Measurements from ENCODE around the gene NDUFV2.

The NDUFV2 gene

DNA sequence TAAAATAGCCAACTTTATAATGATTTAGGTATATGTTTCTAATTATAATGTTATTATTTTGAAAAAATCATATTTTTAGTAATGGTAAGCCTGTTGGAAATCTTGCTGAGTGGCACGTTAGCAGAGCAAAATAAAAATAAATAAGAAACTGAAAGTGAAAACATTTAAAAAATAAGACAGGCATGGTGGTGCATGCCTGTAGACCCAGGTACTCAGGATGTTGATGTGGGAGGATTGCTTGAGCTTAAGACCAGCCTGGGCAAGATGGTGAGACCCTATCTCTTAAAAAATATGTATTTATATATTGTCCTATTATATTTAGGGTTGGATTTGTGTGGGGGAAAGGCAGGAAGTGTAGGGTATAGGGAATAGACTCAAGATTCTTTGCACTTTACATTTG, 18.3 kb downstream of the NDUFV2 start:
- DNase-seq, result no peak

DNA sequence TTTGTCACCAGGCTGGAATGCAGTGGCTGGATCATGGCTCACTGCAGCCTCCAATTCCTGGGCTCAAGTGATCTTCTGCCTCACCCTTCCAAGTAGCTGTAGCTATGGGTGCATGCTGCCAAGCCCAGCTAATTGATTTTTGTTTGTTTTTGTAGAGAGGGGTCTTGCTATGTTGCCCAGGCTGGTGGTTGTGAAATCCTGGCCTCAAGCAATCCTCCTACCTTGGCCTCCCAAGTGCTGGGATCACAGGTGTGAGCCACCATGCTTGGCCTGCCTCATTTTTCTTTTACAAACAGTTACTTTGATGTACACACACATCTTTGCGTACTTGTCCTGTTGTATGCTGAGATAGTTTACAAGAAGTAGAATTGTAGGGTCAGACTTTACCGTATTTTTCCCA, 21.0 kb downstream of the NDUFV2 start:
- DNase-seq, result no peak

DNA sequence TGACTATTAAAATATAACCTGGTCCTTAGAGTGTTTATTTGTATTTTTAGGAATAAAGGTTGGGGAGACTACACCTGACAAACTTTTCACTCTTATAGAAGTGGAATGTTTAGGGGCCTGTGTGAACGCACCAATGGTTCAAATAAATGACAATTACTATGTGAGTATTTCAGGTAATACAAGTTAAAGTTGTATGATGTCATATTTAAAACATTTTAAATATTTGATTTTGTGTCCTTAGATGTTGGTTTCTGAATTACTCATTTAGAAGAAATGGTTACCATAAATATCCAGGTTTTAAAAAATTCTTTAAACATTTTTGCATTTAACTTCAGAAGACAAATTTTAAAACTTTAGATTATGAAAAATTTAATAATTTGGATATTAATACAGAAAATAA, 22.3 kb downstream of the NDUFV2 start:
- no peak for DNase-seq

DNA sequence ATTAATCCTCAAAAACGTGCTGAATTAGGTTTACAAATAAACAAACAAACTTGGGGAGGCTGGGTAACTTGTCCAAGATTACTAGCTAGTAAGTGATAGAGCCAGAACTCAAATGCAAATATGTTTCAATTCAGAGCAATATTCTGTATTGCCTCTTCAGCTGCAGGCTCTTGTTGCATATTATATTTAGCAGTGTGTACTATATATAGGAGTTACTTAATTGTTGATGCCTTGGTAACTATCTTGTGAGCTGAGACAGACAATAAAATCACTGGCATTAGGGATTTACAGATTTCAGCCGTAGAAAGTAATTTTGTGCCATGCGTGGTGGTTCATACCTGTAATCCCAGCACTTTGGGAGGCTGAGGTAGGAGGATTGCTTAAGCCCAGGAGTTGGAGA, 23.8 kb downstream of the NDUFV2 start:
- no peak for DNase-seq

DNA sequence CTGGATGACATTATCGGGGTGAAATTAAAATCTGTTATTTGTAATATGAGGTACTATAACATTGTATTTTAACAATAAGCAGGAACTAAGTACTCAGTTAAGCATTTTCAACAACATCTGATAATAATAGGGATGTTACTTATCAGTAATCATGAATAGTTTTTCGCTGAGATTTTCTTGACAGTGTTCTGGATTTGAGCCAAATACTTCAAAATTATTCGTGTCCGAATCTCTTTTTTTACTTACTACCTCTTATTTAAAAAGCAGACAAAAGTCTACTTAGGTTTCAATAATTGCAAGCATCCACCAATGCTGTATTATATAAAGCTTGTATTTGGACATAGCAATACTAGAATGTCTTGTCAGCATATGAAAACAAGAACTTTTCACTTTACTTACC, 27.7 kb downstream of the NDUFV2 start:
- DNase-seq, result no peak

DNA sequence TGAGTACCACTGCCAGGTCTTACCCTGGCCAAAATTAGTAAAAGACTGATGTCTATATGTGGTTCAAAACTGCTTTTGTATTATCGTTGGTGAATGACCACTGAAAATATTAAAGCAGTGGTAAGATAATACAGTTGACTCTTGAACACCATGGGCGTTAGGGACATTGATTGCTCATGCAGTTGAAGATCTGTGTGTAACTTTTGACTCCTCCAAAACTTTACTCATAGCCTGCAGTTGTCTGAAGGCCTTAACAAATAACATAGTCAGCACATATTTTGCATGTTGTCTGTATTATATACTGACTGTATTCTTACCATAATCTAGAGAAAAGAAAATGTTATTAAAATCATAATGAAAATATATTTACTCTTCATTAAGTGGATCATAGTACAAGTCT, 28.3 kb downstream of the NDUFV2 start:
- no peak for DNase-seq

DNA sequence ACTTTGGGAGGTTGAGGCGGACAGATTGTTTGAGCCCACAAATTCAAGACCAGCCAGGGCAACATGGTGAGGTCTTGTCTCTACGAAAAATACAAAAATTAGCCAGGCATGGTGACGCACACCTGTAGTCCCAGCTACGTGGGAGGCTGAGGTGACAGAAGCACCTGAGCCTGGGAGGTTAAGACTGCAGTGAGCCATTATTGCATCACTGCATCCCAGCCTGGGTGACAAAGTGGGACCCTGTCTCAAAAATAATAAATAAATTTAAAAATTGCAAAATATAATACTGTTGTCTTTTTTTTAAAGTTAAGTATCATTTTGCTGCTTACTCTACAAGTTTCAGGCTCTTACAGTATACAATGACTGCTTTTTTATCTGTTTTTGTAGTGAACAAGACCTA, 30.1 kb downstream of the NDUFV2 start:
- DNase-seq, result no peak

DNA sequence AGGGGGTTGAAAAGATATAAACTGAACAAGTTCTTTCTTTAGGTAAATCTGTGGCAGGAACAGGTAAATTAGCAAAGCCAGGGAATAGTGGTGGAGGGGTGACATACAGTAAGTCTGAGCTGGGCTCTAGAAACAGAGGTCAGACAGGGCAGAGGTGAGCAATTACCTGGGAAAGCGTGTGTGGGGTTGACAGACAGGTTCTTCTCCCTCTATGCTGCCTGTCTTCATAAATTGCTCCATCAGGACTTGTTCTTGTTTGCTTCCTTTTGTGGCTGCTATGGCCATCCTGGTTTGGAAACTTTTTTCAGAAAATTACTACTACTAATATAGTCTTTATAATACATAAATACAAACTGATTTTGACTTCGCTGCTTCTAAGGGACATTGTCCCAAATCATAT, 30.7 kb downstream of the NDUFV2 start:
- DNase-seq, result no peak

DNA sequence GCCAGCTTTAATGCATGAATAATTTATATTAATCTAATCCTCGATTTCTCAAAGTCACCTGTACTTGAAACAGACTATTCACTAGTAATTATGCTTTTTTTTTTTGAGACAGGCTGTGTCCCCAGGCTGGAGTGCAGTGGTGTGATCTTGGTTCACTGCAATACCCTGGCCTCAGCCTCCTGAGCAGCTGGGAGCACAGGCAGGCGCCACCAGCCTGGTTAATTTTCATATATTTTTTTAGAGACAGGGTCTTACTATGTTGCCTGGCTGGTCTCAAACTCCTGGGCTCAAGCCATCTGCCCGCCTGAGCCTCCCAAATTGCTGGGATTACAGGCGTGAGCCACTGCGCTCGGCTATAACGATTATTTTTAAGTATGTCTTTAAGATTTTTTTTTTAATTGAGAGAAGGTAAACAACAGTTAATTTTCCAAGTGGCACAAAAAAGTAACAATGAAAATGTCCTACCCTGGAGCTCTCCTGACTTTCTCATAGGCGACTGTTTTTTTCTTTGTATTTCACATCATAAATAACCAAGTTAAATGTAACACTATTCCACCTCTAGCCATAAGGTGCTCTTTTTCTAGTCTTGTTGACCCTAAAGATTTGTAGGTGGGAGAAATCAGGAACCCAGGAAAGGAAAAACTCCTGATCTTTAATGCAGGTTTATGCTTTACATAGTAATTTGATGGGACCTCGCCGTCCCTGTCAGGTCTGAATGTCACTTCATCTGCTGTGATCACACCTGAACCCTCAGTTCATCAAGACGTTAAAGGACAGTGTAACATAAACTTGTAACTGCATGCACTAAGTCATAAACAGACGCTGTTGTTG, 32.8 kb downstream of the NDUFV2 start:
- no peak for DNase-seq

DNA sequence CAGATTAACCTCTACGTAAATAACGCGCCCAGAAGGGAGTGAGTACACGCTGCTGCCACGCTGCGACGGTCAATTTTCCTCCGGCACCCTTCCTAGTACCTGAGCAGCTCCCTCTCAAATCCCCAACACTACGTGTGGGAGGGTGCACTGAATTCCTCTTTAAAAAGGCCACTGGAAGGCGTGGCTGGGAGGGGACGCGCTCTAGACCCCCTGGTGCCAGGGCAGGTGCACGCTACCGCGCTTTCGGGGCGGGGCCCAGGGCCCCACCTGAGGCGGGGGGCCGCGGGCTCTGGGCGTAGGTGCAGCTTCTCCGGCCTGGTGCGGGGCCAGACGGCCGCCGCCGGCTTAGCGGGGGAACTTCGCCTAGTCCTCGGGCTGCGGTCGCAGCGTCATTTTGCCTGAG, 33.4 kb downstream of the NDUFV2 start:
- DNase-seq, result no peak

DNA sequence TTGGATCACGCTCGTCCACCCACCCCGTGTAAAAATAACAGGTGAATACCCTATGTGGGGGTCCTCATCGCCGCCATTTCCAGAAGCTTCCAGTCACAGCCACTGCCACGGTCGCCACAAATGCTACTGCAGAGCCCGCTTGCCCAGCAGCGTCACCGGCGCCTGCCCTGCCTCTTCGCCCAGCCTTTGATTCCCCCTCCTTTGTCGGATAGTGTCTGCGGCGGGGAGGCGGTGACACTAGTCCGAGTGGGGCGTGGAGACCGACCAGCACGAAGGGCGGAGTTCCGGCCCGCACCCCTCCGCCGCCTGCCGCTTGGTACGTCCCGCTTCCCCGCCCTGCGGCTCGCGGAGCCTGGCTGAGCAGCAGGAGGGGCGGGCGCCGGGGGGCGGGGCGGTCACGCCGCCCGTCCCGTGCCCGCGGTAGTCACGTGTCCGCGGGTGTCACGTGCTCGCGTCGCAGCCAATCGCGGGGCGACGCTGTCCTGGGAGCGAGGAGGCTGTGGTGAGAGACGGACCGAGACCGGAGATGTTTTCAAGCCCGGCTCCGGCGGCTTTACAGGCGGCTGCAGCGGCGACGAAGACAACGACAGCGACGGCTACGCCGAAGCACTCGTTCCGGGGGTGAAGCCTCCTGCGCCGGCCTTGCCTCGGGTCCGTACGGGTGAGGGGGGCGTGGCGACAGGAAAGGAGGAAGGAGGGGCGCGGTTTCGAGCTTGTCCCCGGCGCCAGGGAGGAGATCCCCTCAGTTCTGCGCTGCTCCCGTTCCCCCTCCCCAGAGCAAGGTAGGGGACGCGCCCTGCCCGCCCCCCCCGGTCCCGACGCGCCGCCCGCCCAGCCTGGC, 34.0 kb downstream of the NDUFV2 start, which contains the start of gene ANKRD12:
Gene ANKRD12 (plus strand): TSS at position 467 of the 841 bp plus-strand sequence. CDS start 45,652 bp downstream, outside the sequence.
- peak; percentile 92 for DNase-seq

DNA sequence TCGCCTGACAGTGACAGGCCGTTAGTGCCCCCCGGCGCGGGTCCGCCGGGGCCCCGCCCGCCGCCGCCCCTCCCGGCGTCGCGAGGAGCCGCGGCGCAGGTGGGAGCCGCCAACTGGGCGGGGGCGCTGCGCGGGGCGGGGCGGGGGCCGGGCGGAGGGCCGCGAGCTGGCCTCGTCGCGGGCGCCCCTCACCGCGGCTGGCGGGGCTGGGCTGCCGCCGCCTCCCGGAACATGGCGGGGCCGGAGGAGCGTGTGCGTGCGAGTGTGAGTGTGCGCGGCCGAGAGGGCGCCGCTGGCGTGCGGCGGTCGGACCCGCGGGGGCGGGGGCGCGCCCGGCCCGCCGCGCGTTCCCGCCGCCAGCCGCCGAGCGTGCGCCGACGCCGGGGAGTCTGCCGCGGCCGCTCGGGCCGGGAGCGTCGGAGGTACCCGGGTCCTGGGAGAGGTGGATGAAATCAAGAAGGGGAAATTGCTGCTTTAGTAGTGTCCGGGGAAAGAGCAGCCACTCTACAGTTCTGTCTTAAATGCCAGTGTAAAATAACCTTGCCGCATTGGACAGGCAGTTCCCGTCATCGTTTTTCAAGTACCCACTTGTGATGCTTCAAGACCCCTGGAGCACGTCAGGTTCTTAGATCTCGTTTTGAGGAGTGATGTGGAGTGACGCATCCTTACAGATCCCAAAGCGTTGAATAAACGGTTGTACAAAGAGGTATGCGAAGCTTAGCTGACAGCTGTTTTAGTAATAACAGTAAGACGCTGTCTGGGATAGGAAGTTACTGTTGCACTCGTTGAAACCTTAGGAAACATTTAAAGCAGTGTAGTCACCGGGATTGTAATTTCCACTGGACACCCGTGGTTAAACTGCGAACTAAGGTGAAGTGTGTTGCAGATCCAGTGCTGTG, 34.9 kb downstream of the NDUFV2 start:
- peak; percentile 65 for DNase-seq

DNA sequence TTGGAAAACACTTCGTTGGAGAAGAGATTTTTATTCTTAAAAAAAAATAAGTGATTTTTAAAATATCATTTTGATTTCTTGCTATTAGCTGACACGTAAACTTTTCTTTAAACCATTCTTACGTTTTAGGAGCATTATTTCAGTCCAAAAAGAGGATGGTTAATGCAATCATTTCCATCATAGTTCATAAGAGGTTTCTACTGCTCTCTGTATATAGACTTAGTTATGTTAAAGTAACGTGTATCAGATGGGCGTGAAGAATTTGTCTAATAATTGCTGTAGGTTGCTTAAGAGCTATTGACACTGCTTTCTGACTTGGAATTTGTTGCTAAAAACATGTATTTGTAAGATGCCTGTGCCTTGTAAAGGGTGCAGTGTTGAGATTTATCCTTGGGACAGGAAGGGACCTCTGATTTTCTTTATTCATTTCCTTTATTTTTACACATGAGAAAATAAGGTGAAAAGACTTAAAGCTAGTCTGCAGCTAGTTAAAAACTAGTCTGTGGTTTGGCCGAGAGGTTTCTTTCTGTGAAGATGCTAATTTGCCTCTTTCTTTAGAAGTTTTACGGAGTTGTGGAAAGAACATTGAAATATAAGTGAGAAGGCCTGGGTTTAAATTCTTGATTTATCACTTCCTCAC, 37.0 kb downstream of the NDUFV2 start:
- no peak for DNase-seq

DNA sequence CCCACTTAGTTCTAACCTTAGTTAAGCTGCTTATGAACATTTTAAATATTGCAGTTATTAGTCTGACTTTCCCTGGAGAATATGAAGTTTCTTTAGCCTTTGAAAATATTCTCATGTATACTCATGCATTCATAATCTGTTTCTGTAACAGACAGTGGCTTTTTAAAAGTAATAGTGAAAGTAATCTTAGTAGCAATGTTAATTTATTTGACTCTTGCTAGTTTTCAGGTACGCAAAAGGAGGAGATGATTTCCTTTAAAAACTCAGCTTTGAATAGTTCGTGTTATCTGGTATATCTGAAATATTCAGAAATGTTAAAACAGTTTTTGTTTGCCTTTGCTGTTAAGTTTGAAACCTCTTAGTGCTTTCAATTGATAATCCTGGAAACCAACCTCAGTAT, 37.9 kb downstream of the NDUFV2 start:
- DNase-seq, result no peak

DNA sequence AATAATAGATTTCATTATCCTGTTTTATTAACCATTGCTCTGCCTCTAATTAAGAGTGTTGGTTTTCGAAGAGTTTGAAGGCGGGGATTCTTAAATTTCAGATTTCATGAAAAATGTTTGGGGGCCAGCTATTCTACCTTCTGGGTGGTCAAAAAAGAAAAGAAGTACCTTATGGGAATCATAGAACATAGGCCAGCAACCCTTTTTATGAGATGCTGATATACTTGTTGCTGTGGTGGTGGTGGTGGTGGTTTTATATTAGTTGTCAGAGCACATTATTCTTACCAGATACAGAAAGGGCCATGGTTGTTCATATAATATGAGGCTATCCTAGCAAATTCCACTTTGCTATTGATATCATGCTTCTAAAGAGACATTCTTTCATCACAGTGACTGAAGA, 38.5 kb downstream of the NDUFV2 start:
- DNase-seq, result no peak

DNA sequence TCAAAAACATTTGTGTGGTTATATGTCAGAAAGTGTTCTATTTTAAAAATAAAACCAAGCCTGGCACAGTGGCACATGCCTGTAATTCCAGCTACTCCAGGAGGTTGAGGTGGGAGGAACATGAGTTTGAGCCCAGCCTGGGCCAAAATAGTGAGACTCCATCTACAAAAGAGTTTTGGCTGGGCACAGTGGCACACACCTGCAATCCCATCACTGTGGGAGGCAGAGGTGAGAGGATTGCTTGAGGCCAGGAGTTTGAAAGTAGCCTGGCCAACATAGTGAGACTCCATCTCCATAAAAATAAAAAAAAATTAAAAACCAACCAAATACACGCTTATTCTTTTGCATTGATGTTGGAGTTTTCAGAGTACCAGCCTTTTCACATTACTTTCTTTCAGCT, 43.7 kb downstream of the NDUFV2 start:
- DNase-seq, result no peak

DNA sequence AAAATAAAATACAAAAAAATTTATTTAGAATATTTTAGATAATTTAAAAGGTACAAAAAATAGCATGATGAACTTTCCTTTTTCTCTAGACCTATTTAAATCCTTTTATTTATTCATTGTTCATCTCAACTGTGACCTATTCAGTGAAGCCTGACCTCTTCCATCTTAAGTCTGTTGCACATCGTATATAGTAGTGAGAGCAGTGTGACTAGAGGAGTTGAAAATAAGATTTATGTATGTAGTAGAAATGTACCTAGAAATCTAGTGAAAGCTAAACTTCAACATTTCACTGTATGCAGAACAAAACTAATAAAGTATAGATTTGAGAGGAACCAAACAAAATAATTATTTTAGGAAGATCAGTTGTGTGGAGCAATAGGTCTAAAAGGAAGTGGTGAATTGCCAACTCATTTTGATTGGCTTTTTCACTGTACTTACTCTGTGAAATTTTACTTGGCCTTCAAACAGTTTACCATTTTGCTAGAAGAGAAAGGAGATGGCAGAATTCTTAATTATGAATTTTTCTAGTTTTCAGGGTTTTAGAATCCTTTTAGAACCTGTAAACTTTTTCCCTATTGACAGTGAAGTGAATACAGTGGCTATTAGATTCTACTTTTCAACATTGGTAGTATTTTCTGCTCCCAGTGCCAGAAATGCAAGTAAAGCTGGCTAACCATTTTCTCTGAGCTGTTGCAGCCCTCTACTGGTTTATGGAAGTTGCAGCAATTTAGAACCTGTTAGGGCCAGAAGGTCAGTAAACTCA, 45.1 kb downstream of the NDUFV2 start:
- no peak for DNase-seq

DNA sequence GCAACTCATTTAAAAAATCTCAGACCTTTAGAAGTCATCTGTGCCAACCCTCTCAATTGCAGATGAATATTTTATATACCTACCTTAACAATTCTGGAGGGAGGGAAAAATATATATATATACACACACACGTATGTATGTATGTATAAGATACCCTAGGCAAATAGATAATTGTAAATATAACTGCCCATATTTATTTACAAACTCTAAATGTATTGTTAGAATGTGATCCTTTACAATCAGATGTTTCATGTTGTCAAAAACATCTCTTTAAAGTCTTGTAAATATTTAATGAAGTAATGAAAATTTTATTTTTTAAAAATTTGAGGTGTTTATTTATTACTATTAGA, 45.7 kb downstream of the NDUFV2 start:
- no peak for DNase-seq

DNA sequence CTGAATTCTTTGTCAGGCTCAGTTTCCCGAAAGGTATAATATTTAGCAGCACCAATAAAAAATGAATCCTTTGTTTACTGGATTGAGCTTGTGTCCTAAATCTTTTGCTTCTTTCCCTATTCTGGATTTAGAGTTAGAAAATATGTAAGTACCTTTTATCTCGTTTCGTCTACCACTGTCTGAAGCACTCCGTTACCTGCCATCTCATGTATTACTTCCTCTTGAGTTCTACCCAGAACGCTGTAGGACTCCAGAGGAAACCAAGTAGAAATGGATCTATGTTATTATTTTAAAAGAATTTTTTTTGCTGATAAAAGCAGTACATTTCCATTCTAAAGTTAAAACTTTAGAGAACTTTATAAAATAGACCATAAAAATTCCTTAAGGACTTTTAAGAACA, 47.6 kb downstream of the NDUFV2 start:
- no peak for DNase-seq

DNA sequence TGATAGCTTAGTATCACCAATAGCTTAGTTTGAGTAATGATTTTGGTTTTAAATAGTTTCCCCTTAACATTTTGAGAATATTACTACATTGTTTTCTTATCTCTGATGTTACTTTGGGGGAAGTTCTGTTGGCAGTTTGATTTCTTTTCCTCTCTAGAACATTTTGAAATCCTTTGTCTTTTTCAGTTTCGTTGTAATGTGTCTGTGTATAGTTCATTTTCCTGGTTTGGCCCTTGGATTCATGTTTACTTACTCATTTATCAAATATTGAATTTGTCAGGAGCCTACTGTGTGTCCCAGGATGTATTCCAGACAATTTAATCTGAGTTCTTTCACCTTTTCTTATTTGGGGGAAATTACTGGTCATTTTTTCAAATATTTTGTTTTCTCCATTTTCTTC, 50.8 kb downstream of the NDUFV2 start:
- DNase-seq, result no peak

DNA sequence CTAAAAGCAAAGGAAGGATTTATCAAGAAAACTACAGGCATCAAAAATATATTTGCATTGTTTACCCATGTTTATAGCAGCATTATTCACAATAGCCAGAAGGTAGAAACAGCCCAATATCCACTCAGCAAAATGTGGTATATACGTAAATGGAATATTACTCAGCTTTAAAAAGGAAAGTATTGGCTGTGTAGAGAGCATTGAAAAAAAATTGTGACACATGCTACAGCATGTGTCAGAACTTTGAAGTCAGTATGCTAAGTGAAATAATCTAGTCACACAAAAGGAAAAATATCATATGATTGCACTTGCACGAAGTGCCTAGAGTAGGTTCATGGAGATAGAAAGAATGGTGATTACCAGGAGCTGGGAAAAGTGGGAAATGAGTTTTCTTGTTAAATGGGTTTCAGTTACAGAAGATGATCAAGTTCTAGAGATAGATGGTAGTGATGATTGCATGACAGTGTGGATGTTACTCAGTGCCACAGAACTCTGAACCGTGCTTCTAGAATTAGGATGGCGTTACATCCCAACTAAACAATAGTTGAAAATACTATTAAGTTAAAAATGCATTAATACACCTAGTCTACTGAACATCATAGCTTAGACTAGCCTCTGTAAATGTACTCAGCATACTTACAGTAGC, 54.2 kb downstream of the NDUFV2 start:
- no peak for DNase-seq
